Fibroblast of pulmonary artery (primary cell): ENCODE measurements around the gene ZBTB49.

Source experiments
- DNase-seq: peaks from one replicate; pipeline ENCODE4 v3.0.0-alpha.2; 2010; ENCODE audit warnings: low read depth
- H3K4me3 ChIP-seq: replicated peaks from 2 replicates; pipeline ENCODE4 v1.5.1; 2011; ENCODE audit warnings: low read depth, mild to moderate bottlenecking, control low read depth, low read length, moderate library complexity
- TF ChIP-seq, protein P1 (sequence below): IDR thresholded peaks from 2 replicates; pipeline ENCODE4 v1.5.1; 2011; ENCODE audit warnings: mild to moderate bottlenecking, control low read depth, low read length, inconsistent platforms; ENCODE audit errors: missing control alignments

The ZBTB49 gene

DNA sequence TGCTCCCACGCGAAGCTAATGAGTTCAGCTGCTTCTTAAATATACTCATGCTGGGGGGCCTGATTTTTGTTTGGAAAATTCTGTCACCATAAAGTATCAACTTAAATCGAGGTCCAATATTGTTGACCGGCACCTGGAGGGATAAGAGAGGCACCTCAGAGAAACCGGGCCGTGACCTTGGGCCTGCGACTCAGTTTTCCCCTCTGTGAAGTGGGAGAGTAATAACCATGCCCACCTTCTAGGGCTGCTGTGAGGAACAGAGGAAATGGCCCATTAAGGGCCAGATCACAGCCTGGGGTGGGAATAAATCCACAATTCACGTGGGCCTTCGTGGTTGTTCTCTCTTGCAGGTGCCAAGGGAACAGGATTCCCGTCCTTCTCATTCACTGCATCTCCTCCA lies 39.4 kb downstream of the ZBTB49 start:
- H3K4me3 ChIP-seq, result no peak overlapping the region
- TF ChIP-seq, protein P1, sequence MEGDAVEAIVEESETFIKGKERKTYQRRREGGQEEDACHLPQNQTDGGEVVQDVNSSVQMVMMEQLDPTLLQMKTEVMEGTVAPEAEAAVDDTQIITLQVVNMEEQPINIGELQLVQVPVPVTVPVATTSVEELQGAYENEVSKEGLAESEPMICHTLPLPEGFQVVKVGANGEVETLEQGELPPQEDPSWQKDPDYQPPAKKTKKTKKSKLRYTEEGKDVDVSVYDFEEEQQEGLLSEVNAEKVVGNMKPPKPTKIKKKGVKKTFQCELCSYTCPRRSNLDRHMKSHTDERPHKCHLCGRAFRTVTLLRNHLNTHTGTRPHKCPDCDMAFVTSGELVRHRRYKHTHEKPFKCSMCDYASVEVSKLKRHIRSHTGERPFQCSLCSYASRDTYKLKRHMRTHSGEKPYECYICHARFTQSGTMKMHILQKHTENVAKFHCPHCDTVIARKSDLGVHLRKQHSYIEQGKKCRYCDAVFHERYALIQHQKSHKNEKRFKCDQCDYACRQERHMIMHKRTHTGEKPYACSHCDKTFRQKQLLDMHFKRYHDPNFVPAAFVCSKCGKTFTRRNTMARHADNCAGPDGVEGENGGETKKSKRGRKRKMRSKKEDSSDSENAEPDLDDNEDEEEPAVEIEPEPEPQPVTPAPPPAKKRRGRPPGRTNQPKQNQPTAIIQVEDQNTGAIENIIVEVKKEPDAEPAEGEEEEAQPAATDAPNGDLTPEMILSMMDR, result no peak
- no peak for DNase-seq

DNA sequence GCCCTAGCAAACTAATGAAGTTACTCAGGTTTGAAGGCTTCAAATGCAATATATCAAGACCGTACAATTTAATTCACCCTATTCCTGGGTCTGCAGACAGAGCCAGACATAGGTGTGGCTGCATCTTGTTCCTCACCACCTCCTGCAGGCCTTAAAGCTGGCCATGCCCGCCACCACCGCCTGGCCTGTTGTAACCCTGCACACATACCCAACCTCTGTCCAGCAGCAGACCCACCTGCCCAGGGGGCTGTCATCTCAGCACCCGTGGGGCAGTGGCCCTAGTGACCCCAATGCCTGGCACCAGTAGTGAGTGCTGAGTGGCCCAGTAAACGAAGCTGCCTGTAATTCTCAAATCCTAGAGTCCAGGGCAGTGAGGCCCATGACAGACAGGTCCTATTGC lies 40.7 kb downstream of the ZBTB49 start:
- DNase-seq, result no peak
- TF ChIP-seq, protein P1, result no peak
- H3K4me3 ChIP-seq, result no peak overlapping the region

DNA sequence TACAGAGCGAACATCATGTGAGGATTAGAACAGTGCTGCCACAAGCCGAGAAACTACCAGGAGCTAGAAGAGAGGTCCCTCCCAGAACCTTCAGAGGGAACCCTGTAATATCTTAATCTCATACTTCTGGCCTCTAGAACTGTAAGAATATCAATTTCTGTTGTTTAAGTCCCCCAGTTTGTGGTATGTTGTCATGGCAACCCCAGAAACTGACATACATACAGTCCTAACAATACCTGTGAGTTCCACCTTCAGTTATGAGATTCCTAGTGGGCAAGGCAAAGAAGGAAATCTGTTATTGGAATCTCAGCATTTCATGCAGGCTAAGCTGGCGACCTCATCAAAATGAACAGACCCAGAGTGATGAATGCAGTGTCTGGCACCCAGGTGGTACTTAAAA lies 42.5 kb downstream of the ZBTB49 start:
- DNase-seq, result no peak
- H3K4me3 ChIP-seq, result no peak overlapping the region
- TF ChIP-seq, protein P1, result no peak

DNA sequence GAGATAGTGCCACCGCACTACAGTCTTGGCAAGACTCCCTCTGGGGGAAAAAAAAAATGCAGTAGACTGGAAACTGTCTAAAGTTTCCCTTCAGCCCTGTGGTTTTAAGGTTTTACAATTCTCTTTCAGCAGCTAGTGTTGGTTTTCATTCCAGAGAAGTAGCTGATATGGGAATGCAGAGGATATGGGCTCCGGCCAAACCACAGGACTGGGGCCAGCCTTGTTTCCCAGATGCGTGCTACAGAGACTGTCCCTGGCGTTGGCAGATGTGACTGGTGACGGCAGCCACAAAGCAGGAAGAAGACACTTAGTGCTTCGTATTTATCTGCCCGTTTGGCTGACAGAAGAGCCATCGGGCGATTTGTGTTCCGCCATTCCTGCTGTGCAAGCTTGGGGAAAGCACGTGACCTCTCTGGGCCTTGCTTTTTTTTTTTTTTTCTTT lies 43.2 kb downstream of the ZBTB49 start:
- TF ChIP-seq, protein P1, result no peak
- peak overlapping the region; percentile 7 for H3K4me3 ChIP-seq
- DNase-seq, result peak; percentile 96

DNA sequence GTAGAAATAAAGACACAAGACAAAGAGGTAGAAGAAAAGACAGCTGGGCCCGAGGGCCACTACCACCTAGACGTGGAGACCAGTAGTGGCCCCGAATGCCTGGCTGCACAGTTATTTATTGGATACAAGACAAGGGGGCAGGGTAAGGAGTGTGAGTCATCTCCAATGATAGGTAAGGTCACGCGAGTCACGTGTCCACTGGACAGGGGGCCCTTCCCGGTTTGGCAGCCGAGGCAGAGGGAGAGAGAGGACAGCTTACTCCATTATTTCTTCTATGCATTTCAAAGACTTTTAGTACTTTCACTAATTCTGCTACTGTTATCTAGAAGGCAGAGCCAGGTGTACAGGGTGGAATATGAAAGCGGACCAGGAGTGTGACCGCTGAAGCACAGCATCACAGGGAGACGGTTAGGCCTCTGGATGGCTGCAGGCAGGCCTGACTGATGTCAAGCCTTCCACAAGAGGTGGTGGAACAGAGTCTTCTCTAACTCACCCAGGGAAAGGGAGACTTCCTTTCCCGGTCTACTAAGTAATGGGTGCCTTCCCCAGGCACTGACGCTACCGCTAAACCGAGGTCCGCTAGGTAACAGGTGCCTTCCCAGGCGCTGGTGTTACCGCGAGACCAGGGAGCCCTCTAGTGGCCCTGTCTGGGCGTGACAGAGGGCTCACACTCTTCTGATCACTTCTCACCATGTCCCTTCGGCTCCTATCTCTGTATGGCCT lies 44.9 kb downstream of the ZBTB49 start:
- peak; percentile 67 for DNase-seq
- TF ChIP-seq, protein P1, result peak; percentile 84
- no peak overlapping the region for H3K4me3 ChIP-seq

DNA sequence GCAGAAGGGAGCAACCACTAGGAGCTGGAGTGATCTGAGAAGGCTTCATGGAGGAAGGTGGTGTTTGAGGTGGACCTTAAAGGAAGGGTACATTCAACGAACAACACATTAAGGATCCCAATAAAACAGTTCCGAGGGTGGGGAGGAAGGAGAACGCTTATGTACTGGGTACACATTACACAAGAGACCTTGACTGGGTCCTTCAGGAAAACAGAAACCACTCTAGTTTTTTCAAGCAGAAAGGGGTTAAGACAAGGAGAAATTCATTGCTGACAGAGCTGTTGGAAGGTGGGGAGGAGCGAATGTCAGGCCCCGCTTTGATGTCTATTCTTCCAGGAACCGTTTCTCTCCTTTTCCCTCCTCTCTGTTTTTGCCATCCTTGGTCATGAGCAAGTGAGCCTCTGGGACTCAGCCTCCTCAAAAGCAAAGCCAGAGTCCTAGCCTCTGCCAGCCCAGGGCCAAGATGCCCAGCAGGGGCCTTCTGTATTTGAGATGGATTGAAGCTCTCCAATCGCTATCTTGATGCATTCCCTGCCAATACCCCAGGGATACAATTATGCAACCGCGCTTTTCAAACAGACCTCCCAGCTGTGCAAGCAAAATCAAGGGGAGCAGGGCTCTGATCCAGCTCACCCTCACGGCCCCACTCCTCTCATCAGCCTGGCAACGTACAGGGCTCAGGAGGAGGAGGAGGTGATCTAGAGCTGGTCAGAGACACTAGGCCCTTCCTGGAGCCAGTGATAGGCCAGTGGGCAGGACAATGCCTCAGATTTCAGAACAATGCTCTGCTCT lies 48.4 kb downstream of the ZBTB49 start:
- no peak for DNase-seq
- TF ChIP-seq, protein P1, result no peak
- no peak overlapping the region for H3K4me3 ChIP-seq
